CMK (cell line): ENCODE results near the gene AMIGO3.
"Not testable (repeated sequence)": the region's sequence is repeated elsewhere in the genome, so short reads cannot be mapped to it uniquely, and the experiment has no call there.

Source experiments
- DNase-seq: peaks from one replicate; pipeline ENCODE4 v3.0.0-alpha.2; 2010; ENCODE audit warnings: low read depth

Gene AMIGO3

GRCh38 chr3:49709852-49710251 is 9.6 kb downstream of the AMIGO3 start:
- no peak for DNase-seq

- no peak for DNase-seq
These were observed 12.4 kb downstream of the AMIGO3 start for GRCh38 chr3:49707113-49707480.

DNA sequence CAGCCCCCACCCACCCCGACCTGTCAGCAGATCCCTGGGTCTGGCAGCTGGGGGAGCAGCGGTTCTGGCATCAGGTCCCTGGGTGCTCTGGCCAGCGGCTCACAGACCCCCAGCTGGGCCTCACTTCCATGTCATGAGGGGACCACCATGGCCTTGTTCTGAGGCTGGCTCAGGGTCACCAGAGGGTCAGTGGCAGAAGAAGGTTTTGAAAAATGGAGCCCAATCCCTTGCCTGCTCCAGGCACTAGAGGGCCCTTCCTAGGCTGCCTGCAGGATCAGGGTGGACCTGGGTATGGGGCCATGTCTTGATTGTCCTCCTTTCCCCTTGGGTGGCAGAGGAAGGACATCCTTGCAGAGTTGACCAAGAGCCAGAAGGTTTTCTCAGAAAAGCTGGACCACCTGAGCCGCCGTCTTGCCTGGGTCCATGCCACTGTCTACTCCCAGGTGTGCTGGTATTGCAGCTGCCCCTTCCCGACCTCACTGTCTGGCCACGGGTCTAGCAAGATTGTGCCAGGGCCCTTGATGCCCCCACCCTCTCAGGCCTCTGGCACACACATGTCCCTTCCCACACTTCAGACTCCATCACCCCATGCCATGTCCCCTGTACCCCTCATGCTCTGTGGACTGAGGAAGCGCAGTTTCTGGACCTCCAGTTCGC is 12.9 kb downstream of the AMIGO3 start:
- DNase-seq, result no peak

DNA sequence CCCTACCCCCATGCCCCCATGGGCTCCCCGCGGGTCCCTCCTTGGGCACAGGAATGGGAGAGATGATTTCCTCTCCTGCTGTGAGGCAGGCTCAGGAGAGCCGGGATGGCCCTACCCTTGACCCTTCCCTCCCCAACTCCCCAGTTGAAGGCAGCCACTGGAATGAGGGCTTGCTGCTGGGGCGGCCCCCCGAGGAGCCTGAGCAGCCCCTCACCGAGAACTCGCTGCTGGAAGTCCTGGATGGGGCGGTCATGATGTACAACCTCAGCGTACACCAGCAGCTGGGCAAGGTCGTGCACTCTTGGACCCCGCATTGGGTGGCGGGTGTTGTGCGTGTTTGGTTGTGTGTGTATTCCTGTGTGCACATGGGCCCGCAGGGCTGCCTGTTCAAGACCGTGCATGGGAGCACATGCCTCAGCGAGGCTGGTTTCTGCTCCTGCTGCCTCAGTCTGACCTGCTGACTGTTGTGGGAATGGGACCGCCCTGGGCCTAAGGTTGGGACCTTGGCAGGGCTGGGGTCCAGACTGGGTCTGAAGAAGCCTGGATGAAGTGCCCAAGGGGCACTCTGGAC is 14.0 kb downstream of the AMIGO3 start:
- no peak for DNase-seq

GRCh38 chr3:49704629-49705028 is 14.9 kb downstream of the AMIGO3 start:
- DNase-seq, result no peak

DNA sequence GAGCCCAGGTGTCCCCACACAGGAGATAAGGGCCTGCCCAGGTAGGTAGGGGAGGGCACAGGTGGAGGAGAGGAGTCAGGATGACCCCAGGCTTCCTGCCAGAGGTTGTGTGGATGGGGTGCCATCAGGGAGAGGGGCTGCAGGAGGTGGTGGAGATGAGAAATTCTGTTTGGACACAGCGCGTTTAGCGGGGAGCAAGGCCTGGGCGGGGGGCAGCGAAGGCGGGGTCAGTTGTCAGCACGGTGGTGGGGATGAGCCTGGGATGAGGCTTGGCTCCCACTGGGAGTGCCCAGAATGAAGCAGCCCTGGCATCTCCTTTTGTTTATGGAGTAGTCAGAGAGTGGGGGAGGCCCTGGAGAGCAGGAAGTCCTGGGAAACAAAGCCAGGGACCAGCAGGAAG is 15.5 kb downstream of the AMIGO3 start:
- no peak for DNase-seq

GRCh38 chr3:49703443-49703927 is 16.0 kb downstream of the AMIGO3 start:
- DNase-seq, result peak; percentile 42

- no peak for DNase-seq
These were observed 16.8 kb downstream of the AMIGO3 start for GRCh38 chr3:49702672-49703071.

- DNase-seq, result no peak
These were observed 18.0 kb downstream of the AMIGO3 start for GRCh38 chr3:49701388-49702077.

GRCh38 chr3:49700453-49701128 is 18.9 kb downstream of the AMIGO3 start:
- no peak for DNase-seq

- DNase-seq, result no peak
These were observed 19.5 kb downstream of the AMIGO3 start for GRCh38 chr3:49700014-49700413.

DNA sequence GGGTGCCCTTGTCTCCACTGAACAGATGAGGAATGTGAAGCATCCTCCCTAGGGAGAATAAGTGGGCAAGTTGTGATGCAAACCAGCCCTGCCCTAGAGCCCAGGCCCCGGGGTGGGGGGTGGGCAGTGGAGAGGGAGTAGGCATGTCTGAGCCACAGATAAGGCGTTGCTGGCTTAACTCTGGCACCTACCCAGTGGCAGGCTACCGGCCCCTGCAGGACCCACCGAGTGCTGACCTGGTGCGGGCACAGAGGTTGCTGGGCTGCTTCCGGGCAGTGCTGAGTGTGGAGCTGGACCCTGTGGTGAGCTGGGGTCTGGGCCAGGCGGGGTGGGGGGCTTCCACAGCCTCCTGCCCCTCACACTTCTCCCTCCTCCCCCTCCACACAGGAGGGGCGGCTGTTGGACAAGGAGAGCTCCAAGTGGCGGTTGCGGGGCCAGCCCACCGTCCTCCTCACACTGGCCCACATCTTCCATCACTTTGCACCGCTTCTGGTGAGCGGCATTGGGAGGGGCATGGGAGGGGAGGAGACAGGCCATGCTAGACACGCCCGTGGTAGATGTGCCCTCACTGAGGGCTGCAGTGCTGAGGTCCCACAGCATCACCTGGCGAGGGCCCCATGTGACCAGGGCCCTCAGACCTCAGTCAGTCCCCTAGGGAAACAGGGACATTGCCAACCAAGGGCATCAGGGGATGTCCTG is 20.1 kb downstream of the AMIGO3 start:
- no peak for DNase-seq

GRCh38 chr3:49695350-49696015 is 24.0 kb downstream of the AMIGO3 start:
- not testable (repeated sequence) for DNase-seq

GRCh38 chr3:49694409-49695070 is 24.9 kb downstream of the AMIGO3 start:
- not testable (repeated sequence) for DNase-seq

DNA sequence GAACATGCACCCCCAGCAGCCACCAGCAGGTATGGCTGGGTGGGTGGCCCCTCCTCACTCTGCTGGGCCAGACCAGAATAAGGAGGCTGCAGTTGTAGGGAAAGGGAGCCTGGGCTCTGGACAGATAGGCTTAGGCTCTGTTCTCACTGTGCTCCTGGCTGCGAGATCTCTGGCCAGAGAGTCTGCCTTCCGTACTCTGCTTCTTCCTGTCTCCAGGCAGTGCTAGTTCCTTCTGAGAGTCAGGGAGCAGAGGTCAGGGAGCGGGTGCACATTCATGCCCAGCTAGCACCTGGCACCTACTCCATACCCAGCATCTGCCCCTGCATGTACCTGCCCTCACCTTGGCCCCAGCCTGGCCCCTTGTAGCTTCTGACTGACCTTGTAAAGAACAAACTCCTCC is 28.0 kb downstream of the AMIGO3 start:
- DNase-seq, result not testable (repeated sequence)

GRCh38 chr3:49690856-49691255 is 28.6 kb downstream of the AMIGO3 start:
- not testable (repeated sequence) for DNase-seq

DNA sequence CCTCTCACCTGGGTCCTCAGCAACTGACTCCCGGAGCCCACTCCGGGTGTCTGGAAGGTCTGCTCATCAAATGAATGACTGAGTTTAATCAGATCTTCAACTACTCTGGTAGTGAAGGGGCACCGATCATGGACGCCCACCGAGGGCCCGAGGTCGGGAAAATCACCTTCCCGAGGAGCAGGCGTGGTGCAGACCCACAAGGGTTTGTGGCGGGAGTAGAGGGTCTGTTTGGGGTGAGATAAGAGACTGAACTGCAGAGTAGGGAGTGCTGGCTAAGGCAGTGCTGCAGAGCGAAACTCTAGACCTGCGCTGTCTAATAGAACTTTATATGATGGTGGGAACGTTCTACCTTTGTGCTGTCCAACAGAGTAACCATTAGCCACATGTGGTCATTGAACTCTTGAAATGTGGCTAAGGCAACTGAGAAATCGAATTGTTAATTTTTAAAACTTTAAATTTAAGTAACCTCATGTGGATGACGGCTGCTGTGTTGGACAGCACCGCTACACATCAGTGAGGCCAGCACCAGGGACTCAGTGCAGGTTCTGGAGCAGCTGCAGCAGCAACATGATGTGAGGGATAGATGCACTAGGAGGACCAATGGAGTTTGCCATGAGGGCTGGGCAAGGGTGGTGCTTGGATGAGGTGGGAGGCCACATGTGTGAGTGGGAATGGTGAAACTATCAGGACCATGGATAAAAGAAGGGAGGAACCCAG is 29.4 kb downstream of the AMIGO3 start:
- DNase-seq, result peak; percentile 26

- peak; percentile 92 for DNase-seq
These were observed 30.2 kb downstream of the AMIGO3 start, which contains the start of the genes MST1 and RNF123 for GRCh38 chr3:49689046-49689907. MST1 (minus strand) TSS chr3:49689474; CDS start chr3:49688691, 783 bp downstream. RNF123 (plus strand) TSS chr3:49689557; CDS start chr3:49691166, 1,609 bp downstream.
